Measurements from ENCODE around the gene L3MBTL4. TPM values are rescaled to one million over a fixed set of nuclear protein-coding genes. Genes with fewer than 3 reads are reported as not detected.
"Not testable (repeated sequence)": the region's sequence is repeated elsewhere in the genome, so short reads cannot be mapped to it uniquely, and the experiment has no call there.

L3MBTL4 gene
- total and polyA plus RNA-seq, 7 donors: 0.04 to 1.3 (median 0.22) TPM

DNA sequence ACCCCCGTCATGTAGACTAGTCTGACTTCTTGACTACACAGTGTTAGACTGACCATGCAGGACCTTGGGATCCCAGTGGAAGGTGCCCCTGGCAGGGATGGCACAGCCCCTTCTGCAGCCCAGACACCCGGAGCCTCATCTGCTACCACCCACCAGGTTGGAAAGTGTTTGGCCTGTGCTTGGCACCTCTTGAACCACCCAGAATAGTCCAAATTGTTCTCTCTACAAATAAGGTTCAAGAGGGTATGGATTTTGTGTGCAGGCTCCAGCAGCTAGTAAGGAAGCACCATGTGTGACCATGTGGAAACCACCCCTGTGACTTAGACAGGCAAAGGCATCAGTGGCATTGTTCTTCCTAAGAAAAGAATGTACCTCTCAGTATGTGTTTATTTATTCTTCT lies 18.4 kb downstream of the L3MBTL4 start:
- no peak overlapping the region for H3K4me3 ChIP-seq
- H3K27ac ChIP-seq: no peak overlapping the region
- no peaks in the 10 kb centered on the region for H3K36me3 ChIP-seq (ENCODE audit: insufficient read depth in 1 of 2, low read depth in 1 of 2)
- H3K4me1 ChIP-seq: no peaks in the 10 kb centered on the region
- DNase-seq (no peak), ATAC-seq (no peak)
- intact Hi-C loops (cut with DNase I): no loop called here
- no peak for TF ChIP-seq CTCF (IDR thresholded peaks at IDR 0.05)
- peaks cover 7% of the 10 kb centered on the region for H3K9me3 ChIP-seq
- 62 to 82% (median 74%) methylated on average over 2 of the region's 2 CpGs for WGBS, 3 donors
- H3K27me3 ChIP-seq (ENCODE audit: insufficient read depth in 3 of 3, low read length in 2 of 3): no peaks in the 10 kb centered on the region

- TF ChIP-seq CTCF (IDR thresholded peaks at IDR 0.05): no peak
- intact Hi-C loops (cut with DNase I): loop anchor here in 1 of 2 donors (10.0 kb wide), 1 partner anchor 64 kb away; no protein-coding TSS in a partner anchor
- ATAC-seq: no peak
- H3K36me3 ChIP-seq (ENCODE audit: insufficient read depth in 1 of 2, low read depth in 1 of 2): no peaks in the 10 kb centered on the region
- 76 to 84% (median 83%) methylated on average over 2 of the region's 2 CpGs for WGBS, 3 donors
- H3K27ac ChIP-seq: no peak overlapping the region
- DNase-seq: no peak
- no peaks in the 10 kb centered on the region for H3K27me3 ChIP-seq (ENCODE audit: insufficient read depth in 3 of 3, low read length in 2 of 3)
- H3K9me3 ChIP-seq: peaks cover 20% of the 10 kb centered on the region
- H3K4me3 ChIP-seq: no peak overlapping the region
- H3K4me1 ChIP-seq: no peaks in the 10 kb centered on the region
Observed at GRCh38 chr18:6389005-6389404, 25.7 kb downstream of the L3MBTL4 start.

DNA sequence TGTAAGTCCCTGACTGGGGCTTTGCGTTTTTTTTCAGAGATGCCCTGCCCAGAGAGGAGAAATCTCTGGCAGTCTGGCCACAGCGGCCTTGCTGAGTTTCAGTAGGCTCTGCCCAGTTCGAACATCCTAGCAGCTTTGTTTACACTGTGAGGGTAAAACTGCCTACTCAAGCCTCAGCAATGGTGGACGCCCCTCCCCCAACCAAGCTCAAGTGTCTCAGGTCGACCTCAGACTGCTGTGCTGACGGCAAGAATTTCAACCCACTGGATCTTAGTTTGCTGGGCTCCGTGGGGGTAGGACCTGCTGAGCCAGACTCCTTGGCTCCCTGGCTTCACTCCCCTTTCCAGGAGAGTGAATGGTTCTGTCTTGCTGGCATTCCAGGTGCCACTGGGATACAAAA lies 31.7 kb downstream of the L3MBTL4 start:
- no peak overlapping the region for H3K27ac ChIP-seq
- ATAC-seq (no peak), DNase-seq (no peak)
- no peaks in the 10 kb centered on the region for H3K9me3 ChIP-seq
- TF ChIP-seq CTCF (IDR thresholded peaks at IDR 0.05): no peak
- H3K36me3 ChIP-seq (ENCODE audit: insufficient read depth in 1 of 2, low read depth in 1 of 2): no peaks in the 10 kb centered on the region
- H3K27me3 ChIP-seq (ENCODE audit: insufficient read depth in 3 of 3, low read length in 2 of 3): no peaks in the 10 kb centered on the region
- no peaks in the 10 kb centered on the region for H3K4me1 ChIP-seq
- WGBS, 3 donors: 43 to 50% (median 47%) methylated on average over 7 of the region's 7 CpGs
- intact Hi-C loops (cut with DNase I): loop anchor here in 1 of 2 donors (10.0 kb wide), 1 partner anchor 58 kb away; no protein-coding TSS in a partner anchor
- H3K4me3 ChIP-seq: no peak overlapping the region

DNA sequence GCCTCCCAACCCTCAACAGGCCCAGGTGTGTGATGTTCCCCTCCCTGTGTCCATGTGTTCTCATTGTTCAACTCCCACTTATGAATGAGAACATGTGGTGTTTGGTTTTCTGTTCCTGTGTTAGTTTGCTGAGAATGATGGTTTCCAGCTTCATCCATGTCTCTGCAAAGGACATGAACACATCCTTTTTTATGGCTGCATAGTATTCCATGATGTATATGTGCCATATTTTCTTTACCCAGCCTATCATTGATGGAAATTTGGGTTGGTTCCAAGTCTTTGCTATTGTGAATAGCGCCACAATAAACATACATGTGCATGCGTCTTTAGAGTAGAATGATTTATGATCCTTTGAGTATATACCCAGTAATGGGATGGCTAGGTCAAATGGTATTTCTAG lies 37.2 kb downstream of the L3MBTL4 start:
- DNase-seq; H3K27ac ChIP-seq; H3K4me3 ChIP-seq; H3K36me3 ChIP-seq (ENCODE audit: insufficient read depth in 1 of 2, low read depth in 1 of 2); intact Hi-C loops (cut with DNase I); ATAC-seq; H3K4me1 ChIP-seq; H3K9me3 ChIP-seq; H3K27me3 ChIP-seq (ENCODE audit: insufficient read depth in 3 of 3, low read length in 2 of 3): not testable (repeated sequence)
- 92 to 96% (median 95%) methylated on average over 2 of the region's 2 CpGs for WGBS, 3 donors

- intact Hi-C loops (cut with DNase I): no loop called here
- 71 to 78% (median 78%) methylated on average over 6 of the region's 6 CpGs for WGBS, 3 donors
- ATAC-seq: no peak
- H3K4me1 ChIP-seq: no peaks in the 10 kb centered on the region
- peaks cover 0 to 2% (median 0%) of the 10 kb centered on the region in 3 donors for H3K27me3 ChIP-seq (ENCODE audit: insufficient read depth in 3 of 3, low read length in 2 of 3)
- H3K36me3 ChIP-seq (ENCODE audit: insufficient read depth in 1 of 2, low read depth in 1 of 2): no peaks in the 10 kb centered on the region
- TF ChIP-seq CTCF (IDR thresholded peaks at IDR 0.05): no peak
- no peak overlapping the region for H3K27ac ChIP-seq
- H3K4me3 ChIP-seq: no peak overlapping the region
- H3K9me3 ChIP-seq: no peaks in the 10 kb centered on the region
- no peak for DNase-seq
Observed at GRCh38 chr18:6376433-6377229, 38.1 kb downstream of the L3MBTL4 start.
